Cardiac septum (tissue), 1 donor: Measurements from ENCODE around the gene WWTR1. TPM values are rescaled to one million over a fixed set of nuclear protein-coding genes. Genes with fewer than 3 reads are reported as not detected.

Experiments
- DNase-seq: peaks from one replicate; pipeline ENCODE4 v3.0.0-alpha.2; 2020; ENCODE audit warnings: low spot score
- intact Hi-C: fragments of 100-400 bp; cut with DNase I; formaldehyde crosslinking; loops from one replicate; pipeline ENCODE4 v1.14.0; 2022
- long read RNA-seq: library from polyadenylated mRNA; unstranded; transcript quantifications from one replicate; pipeline ENCODE4 v2.0.0, GENCODE V29; 2021
- total RNA-seq: library from RNA; stranded (reverse); fragmentation: NEBNext Ultra II Directional; extraction: Animal tissue kit (Norgen Biotek cat#: 25700); gene quantifications from one replicate; pipeline ENCODE4 v1.2.1, GENCODE V29; 2021
- donor health status: DM: no; HTN: no; CAD: no.

Gene WWTR1
- total RNA-seq = 82.7 TPM
- long read RNA-seq, transcript WWTR1-201 (7 exons, 2,103 nt) = major isoform, 31 of 67 reads
- long read RNA-seq, partial matches to known transcripts = 16 of 67 reads
- long read RNA-seq, other reads (novel, unspliced or antisense) = 20 of 67 reads

DNA sequence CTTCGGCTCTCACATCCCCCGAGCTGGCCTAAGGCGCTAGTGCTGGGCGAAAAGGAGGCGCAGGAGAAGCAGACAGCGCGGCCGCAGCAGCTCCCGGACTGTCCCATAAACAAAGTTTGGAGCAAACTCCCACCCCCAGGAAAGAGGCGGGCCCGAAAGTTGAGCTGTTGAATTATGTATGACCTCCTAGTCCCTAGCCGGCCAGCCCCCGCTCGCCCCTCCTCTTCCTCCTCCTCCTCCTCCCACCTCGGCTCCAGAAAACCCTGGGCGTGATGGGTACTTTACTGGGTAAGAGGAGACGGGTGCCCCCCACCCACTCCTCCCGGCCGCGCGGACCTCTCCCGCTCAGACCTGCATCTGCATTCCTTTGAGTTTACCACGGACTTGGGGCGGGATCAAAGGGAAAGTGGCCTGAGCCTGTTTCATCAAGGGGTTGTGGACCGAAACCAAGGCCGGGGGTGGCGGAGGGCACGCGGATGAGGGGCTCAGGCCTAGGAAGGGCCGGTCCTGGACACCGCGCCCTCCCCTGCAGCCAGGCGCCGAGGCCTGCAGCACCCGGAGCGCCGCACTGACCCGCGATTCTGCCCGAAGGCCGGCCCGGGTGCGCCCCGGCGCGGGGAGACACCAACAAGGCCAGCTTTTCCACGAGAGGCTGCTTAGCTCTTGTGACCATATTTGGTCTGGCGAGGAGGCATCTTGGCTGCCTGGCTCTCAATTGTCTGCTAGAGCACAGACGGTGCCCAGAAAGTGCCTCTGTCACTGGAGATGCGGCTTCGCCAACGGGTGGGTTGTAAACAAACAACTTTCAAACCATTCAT lies at the start of gene WWTR1:
Gene WWTR1, minus strand, starts transcription at position 100 of the 818 bp plus-strand sequence. CDS start 719 bp downstream, outside the sequence.
- intact Hi-C loops = loop anchor here (2.0 to 5.0 kb wide), 3 partner anchors 37 to 126 kb away; no protein-coding TSS in a partner anchor
- peak; percentile 96 for DNase-seq

DNA sequence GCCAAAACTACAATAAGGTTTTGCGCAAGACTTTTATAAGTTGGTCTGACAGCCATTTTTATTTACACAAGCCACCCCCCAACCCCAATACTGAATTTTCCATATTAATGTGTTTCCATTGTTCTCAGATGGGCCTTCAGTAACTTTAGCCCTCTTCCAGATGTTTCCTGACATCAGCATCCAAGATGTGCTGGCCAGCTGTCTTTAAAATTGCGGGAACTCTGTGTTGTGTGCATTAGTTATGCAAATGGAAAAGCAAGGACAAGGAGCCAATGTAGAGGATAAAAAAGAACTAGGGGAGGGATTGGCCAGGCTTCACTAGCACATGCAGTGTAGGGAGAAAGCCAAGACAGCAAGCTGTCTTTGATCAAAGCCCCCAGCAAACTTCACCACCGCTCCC lies 49.1 kb upstream of the WWTR1 start:
- DNase-seq = no peak
- intact Hi-C loops = no loop called here

DNA sequence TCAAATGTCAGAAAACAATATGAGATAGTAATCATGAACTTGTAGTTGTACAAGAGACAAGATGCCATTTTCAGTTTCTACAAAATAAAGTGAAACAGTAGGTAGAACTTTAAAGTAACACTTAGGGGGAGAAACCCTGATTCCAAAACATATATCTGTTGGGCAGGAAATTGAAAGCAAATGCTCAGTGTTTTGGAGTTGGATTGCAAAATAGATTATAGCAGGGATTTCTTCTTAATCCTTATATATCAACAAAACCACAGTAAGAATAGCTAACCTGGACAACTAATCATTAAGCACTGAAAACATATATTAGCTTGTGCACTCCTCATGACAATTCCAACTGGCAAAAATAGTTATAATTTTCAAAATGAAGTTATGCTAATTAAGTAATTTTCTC lies 47.6 kb upstream of the WWTR1 start:
- intact Hi-C loops = no loop called here
- no peak for DNase-seq

DNA sequence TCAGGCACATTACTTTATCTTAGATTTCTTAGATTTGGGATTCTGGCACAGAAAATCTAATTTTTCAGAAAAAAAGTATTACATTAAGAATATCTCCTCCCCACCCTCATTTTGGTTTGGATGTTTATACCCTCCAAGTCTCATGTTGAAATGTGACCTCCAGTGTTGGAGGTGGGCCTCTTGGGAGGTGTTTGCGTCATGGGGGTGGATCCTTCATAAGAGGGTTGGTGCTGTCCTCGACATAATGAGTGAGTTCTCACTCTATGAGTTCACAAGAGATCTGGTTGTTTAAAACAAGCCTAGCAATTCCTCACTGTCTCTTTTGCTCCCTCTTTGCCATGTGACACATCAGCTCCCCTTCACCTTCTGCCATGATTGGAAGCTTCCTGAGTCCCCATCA lies 45.6 kb upstream of the WWTR1 start:
- no peak for DNase-seq
- intact Hi-C loops = loop anchor here (5.0 kb wide), 1 partner anchor 41 kb away; no protein-coding TSS in a partner anchor

DNA sequence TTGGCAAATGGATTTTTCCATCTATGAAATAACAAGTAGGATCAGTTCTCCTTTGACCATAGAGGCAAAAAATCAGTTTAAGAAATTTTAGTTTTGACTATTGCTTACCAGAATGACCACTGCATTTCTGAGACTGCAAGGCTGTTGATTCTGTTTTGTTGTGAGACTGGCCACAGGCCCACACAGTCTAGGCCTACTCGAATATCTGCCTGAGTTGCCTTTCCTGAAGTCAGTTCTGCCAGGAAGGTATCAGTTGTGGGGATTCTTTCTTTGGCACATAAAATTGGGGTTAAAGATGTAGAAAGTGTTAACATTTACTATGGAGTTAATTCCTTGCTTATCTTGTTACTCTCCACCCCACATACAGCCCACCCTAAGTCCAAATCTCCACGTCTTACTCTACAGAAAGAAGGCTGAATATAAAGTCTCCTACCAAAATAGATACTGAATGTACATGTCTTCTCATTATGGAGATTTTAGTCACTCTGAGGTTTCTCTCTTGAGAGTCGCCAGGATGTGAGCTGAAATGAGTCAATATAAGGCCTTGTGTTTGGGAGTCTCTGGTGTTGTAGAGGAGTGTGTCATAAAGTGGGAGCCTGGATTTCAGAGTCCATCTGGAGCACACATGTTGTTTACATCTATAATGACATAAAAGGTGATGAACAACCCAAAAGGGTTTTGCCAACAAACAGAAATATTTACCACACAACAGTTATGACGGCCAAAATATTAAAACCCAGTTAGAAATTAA lies 45.0 kb upstream of the WWTR1 start:
- no peak for DNase-seq
- intact Hi-C loops = loop anchor here (5.0 kb wide), 1 partner anchor 41 kb away; no protein-coding TSS in a partner anchor

DNA sequence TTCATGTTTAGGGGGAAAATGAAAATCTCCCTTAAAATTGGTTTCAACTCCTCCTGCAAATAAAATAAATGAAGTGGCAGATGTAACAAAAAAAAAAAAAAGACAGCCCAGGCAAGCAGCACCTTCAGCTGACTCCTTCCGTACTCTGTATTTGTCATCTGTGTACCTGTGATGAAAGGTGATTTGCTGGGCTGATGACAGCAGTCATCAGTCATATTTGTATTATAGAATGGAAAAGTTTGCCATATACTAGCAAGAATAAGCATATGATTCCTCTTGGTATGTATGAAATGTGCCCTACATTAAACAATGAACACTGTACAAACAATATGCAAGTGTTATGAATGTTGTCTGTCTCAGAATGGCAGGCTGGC lies 44.1 kb upstream of the WWTR1 start:
- no peak for DNase-seq
- intact Hi-C loops = loop anchor here (5.0 kb wide), 1 partner anchor 40 kb away; no protein-coding TSS in a partner anchor

DNA sequence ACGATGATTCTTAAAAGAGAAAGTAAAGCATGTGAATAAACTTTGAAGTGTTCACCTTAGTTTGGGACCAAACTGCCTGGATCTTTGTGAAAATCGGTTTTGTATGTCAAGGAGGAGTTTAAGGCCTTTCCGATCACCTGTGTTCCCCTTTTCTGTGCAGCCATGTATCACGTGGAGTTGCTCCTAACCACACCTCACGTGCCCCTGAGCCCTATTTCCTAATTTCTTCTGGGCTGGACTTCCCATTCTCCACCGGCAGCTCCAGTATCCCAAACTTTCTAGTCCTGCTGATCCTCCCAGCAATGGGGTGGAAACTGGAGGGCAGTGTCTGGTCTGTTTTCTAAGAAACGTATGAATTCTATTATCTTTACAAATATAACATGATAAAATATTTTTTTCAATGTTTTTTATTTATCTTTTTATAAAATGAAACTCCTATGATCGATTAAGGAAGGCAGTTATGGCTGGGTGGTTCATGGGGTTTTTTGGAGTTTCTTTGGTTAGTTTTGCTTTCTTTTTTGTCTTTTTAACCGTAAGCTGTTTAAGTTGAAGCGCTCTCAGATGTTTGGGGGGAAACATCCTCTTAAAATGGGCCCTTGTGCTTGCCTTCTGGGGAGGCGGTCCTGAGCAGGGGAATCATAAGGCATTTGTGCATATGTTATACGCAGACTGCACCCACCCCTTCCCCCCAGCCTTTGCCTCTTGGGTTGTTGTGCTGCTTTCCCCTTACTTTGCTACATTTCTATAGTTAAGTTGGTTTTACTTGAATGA lies 43.6 kb upstream of the WWTR1 start:
- DNase-seq = no peak
- intact Hi-C loops = loop anchor here (5.0 kb wide), 1 partner anchor 39 kb away; no protein-coding TSS in a partner anchor

DNA sequence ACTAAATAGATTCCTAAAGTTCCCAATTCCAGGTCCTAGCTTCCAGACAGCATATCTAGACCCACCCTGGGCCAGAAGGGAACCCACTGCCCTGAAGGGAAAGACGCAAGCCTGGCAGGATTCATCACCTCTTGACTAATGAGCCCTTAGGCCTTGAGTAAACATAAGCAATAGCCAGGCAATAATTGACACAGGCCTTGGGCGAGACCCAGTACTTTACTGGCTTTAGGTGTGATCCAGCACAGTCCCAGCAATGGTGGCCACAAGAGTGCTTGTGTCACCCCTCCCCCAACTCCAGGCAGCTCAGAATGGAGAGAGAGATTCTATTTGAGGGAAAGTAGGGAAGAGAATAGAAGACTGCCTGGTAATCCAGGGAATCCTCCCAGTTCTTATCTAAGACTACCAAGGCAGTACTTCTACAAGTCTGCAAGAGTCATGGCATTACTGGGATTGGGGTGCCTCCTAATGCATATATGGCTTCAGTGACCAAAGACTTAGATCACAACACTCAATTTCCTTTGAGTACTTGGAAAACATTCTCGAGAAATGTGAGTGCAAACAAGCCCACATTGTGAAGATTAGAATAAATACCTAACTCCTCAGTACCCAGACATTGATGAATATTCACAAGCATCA lies 30.4 kb upstream of the WWTR1 start:
- DNase-seq = no peak
- intact Hi-C loops = no loop called here

DNA sequence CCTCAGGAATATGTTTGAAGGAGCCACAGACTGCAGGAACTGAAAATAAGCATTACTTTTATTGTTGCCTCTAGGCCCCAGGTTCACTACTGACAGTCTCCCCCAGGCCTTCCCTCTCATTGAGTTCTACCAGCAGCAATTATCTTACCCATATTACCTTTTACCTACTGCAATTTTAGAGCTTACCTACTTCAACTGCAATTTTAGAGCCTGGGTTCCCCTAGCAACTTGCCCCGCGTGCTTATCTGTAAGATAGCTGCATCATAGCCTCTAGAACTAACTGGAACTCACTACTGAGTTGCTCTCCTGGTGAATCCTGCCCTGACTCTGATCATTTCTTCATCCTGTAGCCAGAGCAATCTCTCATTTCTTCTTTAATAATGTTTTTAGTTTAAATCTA lies 29.2 kb upstream of the WWTR1 start:
- no peak for DNase-seq
- intact Hi-C loops = no loop called here

DNA sequence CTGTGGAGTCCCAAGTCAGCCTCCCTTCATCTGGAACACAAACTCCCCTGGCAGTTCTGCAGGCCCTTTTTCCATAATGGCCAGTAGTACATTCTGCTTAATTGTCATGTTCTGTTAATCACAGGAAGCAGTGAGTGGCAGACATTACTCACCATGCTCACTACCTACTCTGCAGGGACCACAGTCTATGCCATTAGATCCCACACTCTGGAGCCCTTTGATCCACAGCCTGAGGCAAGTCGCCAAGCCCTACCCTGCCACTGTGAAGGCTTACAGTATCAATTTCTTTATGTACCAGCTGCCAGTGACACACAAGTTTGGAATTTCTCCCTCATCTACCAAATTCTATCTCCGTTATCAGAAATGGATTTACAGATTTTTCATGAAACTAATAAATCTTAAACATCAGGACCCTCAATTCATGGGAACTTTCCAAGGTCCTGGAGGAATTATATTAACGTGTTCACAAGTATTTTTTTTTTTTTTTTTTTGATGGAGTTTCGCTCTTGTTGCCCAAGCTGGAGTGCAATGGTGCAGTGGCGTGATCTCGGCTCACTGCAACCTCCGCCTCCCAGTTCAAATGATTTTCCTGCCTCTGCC lies 20.6 kb upstream of the WWTR1 start:
- DNase-seq = no peak
- intact Hi-C loops = no loop called here

DNA sequence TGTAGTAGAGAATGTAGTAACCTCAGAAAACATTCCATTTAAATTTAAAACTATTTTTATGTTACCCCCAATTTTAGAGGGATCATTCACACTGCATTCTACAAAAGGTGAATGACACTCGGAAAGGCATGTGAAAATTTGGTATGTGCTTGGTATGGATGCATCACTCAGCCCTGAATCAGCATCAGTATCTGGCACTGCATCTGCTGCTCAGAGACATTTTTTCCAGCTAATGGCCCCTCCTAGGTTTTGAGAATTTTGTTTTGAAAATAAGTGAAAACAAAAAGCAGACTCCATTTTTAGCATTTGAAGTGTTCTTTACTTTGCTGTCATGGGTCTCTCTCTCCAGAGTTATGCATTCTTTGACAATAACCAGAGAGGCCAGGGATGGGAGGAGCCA lies 15.6 kb upstream of the WWTR1 start:
- intact Hi-C loops = no loop called here
- no peak for DNase-seq

DNA sequence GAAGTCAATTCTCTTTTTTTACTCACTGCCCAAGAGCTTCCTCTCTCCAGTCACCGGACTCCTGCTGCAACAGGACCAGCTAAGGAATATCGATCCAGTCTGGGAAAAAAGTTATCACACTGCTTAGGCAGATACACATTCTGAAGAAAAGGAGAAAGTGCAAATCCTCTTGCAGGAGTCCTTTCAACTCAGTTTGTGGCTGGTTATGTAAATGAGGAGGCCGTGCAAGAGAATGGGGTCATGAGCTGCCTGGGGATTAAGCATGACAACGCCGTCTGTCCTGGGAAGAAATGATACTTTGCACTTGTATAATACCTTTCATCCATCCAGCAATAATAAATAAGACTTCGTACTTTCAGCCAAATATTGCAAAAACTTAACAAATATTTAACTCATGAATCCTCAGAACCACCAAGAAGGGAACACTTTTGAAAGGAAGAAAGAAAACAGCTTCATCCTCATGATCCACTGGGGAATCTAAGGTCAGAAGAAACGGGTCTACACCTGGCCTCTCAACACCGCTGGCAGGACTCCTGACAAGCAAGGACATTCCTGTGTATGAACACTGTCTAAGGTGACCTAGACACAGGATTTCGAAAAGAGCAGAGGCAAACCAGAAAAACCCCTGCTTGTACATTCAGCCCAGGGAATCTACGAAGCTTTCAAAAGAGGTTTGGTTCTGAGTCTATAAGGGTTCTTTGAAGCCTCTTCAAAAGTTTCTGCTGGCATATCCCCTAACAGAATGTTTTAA lies 13.1 kb upstream of the WWTR1 start:
- intact Hi-C loops = no loop called here
- no peak for DNase-seq

DNA sequence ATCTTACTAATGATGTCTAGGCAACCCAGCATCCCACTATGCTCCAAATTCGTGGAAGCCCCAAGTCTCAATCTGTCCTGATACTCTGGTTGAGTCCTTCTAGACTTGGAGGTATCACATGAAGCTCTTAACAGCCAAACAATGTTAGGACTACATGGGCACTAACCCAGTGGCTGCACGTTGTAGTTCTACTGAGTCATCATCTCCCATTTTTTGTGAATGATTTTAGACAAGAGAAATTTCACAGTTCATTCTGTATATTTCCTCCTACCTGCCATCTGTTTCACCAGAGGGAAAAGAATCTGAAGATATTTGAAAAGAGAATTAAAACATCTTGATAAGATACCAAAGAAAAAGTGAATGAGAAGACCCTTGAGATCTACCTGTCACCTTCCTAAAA lies 9.8 kb upstream of the WWTR1 start:
- no peak for DNase-seq
- intact Hi-C loops = no loop called here

DNA sequence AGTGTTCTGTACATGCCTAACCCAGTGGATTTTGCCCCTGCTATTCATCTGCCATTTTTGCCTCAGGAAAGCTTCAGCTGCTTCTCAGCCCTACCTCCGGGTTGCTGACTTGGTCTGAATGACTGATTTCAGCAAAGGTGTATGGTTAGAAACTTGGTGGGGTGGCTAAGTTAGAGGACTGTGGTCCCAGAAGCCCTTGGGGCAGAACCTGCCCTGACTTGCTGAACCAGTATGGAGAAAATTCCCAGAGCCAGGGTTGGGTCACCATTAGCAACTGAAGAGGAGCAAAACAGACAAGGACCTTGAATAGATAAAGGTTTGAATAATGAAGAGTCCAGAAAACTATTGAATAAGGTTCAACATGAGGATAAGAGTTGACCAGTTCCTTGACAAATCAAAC lies 6.1 kb upstream of the WWTR1 start:
- DNase-seq = no peak
- intact Hi-C loops = loop anchor here (5.0 kb wide), 2 partner anchors 38 to 53 kb away; no protein-coding TSS in a partner anchor

DNA sequence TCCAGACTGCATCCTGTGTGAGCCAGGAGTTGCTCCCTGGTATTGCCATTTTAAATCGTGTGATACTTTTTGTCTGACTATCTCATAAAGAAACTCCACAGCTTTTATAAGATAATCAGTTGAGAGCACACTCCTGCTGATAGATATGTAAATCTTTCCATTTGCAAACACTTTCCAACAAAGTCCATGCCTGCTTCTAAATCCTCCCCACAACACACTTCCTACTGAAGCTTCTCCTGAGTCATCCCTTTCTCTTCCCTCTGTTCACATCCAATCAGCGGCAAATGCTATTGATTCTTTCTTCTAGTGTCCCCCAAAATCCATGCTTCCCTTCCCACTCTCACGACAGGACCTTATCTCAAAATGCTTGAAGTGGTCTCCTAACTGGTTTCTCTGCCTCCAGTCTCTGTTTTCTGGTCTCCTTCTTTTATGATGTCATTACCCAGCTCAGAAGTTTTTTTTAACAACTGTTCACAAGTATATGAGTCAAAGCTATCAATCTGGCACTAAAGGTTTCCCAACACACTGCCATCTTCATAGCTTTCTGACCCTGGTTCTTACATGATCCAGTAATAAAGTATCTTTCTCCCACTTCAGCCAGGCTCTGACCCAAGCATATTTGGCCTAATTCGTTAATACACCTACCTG lies 4.5 kb upstream of the WWTR1 start:
- intact Hi-C loops = loop anchor here (5.0 kb wide), 2 partner anchors 40 to 55 kb away; no protein-coding TSS in a partner anchor
- DNase-seq = no peak

DNA sequence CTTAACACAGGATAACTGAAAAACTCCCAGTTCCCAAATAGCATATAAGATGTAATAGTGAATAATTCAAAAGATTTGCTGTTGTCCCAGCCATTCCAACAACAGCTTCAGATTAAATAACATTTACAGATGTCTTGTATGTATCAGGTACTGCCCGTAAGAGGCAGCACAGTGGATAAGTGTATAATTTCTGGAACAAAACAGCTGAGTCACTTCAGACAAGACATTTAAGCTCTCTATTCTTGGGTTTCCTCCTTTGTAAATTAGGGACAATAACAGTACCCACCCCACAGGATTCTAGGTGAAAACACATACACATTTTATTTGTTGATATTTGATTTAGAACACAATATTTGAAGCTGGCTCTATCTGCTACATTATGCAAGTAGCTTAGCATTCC lies 2.6 kb upstream of the WWTR1 start:
- intact Hi-C loops = loop anchor here (5.0 kb wide), 2 partner anchors 42 to 57 kb away; no protein-coding TSS in a partner anchor
- no peak for DNase-seq

DNA sequence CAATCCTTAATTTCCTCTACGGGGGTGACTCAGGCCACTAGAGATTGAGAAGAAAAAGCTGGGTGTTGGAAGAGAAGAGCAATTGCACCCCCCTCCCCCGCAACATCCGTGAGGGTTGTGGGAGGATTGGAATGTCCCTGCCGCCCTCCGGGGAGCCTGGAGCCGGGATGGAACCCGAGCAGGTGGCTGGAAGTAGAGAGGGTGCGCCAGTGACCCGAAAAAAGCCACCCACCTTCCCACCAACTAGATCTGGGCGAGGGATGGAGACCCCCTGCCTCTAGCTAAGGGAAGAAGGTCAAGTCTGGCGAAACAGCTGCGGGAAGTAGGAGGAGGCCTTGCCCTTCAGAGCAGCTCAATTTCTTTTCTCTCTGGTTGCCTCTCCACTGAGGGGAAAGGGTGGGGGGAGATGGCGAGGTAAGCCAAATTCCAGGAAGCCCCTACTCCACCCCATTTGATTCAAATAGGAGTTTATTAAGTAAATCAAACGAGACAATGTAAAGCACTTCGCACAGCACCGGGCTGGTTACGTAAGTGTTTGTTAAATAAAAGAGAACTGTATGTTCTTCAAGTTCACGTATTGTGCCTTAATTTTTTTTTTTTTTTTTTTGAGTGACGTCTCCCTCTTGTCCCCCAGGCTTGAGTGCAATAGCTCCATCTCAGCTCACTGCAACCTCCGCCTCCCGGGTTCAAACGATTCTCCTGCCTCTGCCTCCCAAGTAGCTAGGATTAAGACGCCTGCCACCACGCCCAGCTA lies 1.1 kb upstream of the WWTR1 start:
- DNase-seq = no peak

More for the DNA sequence above, 1.1 kb upstream of the WWTR1 start:
- intact Hi-C loops = loop anchor here (5.0 kb wide), 1 partner anchor 127 kb away; no protein-coding TSS in a partner anchor
